ENCODE measurements around the gene THEM4.

GRCh38 chr1:151943591-151943990 is 34.3 kb upstream of the THEM4 start:
- TF ChIP-seq CTCF (IDR thresholded peaks at IDR 0.05) (no peak), EZH2 (IDR thresholded peaks at IDR 0.05; ENCODE audit: borderline replicate concordance, insufficient read depth, low read depth, low read length, poor library complexity, severe bottlenecking) (no peak)

Measured in B cell (primary cell).